Activated CD8-positive, alpha-beta memory T cell treated with anti-CD3 and anti-CD28 coated beads, Interleukin-2, amount 50 U/mL, for 48 hours (primary cell): ENCODE measurements around the gene RASGRP2.
"Not testable (repeated sequence)": the region's sequence is repeated elsewhere in the genome, so short reads cannot be mapped to it uniquely, and the experiment has no call there.

Source experiments
- DNase-seq: peaks from one replicate; pipeline ENCODE4 v3.0.0-alpha.2; 2020

Gene RASGRP2

DNA sequence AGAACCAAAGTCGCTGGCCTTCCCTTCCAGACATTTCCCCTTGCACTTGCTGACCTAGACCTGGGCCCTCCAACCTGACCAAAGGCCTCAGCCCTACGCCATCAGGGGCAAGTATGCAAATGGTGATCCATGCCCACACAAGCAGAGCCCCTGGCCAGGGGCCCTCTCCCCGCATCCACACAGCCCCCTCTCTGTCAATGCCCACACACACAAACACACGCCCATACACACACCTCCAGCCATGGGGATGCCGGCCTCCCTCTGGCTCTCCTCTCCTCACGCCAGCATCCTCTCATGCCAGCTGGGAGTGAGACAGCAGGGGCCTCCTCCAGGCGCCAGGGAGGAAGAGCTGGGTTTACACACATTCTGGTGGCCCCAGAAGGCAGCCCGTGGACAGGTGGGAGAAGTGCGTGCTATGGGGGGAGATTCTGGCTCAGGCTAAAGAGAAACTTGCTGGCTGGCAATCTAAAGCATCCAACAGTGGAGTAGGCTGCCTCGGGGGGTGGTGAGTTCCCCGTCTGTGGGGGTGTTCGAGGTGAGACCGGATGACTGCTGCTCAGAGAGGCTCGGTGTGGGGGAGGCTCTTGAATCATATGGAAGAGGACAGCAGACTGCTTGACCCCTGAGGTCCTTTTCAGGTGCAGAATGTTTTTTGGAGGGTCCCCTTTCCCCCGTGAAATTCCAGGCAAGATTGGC, 25.7 kb downstream of the RASGRP2 start:
- DNase-seq = no peak

DNA sequence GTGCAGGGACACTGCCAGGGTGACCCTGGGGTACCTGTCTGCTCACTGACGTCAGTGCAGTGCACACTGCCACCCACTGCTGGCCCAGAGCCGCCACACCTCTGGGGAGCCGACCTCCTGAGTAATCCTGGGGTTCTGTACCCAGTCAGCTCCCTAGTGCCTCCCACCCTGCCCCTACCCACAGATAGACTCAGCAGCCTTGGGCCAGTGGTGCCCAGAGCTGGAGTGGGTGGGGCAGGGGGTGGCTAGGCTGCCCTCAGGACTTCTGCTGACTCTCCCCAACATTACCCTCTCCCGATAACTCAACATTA, 26.7 kb downstream of the RASGRP2 start:
- no peak for DNase-seq

DNA sequence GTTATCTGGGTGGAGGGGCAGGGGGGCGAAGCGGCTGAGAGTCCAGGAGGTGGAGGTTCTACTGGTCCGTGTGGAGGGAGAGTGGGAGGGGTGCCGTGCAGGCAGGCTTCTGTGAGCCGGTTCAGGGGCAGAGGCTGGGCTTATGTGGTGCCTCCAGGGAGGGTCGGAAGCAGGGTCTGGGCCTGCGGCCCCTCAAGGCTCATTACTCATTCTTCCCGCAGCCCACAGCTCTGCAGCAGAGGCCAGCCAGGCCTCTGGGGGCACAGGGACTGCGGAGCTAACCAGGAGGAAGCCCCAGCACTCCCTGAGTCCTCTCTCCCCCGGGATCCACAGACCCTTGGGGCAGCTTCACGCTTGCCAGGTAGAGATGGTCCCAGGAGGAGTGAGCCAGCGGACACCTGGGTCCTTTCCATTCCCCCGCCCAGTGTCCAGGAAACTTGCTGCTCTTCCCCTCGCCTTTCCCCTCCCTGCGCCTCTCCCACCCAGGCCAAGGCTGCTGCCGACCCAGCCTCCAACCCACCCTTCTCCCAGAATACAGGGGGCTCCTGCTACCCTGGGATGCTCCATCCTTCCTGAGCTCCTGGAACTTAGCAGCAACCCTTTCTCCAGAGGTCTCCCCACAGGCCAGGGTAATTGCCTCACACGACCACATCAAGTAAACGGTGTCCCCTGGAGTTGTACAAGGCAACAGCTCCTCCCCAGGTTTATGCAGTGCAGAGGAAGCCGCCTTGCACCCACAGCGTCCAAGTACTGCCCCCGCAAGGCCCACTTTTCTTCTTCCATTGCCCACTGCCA, 27.3 kb downstream of the RASGRP2 start:
- DNase-seq = no peak

DNA sequence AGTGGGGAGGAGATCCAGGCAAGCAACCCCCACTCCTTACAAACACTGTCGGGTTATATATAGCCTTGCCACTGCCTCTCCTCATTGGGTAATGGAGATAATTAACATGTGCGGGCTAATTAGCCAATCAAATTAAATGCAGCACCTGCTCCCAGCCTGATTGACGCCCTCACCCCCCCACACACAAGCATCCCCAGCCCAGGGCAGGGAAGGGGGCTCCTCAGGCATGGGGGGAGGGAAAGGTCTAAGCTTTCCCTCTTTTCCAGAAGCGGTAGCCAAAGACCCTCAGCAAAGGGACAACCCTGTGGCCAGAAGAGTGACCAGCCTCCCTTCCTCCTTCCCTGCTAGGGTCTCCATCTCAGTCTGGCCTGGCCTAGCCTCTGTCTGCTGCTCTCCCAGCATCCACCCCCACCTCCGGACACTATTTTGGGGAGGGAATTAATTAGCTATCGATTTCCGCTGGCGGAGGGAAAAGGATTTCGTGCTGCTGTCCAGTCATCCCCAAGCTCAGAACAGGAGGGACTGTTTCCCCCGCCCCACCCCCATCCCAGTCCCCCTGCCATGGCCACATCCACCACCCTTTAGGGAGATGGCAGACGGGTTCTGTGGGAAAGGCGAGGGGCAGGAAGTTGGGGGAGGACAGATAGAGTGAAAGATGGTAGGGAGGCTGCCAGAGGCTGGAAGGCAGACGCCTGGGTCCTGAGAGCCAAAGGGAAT, 28.0 kb downstream of the RASGRP2 start:
- no peak for DNase-seq

DNA sequence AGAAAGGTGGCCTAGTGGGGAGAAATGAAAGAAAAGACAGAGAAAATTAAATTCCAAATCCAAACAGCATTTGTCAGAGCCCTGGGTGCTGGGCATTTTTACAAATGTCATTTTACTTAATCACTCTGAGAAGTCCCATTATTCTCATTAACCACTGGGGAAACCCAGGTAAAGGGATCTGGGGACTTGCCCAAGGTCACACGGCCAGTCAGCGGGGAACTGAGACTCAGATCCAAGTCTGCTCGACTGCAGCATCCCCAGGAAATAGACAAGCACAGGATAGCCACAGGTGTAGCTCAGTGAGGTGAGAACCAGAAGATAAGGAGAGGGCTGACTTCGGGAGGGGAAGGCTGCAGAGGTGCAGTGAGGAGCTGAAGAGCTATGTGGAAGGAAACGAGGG, 28.8 kb downstream of the RASGRP2 start:
- DNase-seq = no peak

DNA sequence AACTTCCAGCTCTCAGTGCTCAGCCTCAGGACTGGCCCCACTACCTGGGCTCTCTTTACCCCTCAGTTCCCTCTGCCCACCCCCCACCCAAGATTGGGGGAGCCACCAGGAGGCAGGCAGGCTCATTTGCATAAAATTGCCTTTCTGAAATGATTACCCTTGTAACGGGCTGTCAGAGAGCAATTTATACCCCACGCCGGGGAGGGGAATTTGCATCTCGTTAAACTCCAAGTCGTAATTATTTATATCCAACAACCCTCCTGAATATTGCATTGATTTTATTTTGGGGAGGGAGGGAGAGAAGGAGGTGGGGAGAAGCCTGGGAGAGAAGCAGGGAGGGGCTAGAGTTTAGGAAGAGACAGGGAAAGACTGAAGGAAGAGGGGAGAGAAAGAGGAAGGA, 29.3 kb downstream of the RASGRP2 start:
- DNase-seq = no peak

DNA sequence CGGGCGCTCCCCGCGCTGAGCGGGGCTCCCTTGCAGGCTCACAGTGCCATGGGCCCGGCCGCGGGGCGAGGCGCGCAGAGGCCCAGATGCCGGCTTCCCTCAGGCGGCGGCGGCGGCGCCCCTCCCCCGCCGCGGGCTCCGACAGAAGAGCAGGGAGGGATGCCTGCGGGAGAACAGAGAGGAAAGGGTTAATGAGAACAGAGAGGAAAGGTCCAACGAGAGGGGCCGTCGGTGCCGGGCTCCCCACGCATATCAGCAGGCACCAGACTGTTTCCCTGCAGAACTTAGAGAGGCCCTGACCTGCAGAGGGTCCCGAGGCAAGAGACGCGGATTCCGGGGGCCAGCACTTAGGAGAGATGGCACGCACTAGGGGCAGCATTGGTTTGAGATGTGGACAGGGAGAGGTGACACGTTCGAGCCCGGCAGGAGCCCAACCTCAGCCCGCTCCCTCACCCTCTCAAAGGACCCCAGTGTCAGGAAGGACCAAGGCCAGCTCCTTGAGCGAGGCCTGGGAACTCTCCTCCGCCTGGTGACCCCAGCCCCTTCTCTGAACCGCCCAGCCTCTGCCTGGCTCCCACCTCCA, 30.1 kb downstream of the RASGRP2 start:
- no peak for DNase-seq

DNA sequence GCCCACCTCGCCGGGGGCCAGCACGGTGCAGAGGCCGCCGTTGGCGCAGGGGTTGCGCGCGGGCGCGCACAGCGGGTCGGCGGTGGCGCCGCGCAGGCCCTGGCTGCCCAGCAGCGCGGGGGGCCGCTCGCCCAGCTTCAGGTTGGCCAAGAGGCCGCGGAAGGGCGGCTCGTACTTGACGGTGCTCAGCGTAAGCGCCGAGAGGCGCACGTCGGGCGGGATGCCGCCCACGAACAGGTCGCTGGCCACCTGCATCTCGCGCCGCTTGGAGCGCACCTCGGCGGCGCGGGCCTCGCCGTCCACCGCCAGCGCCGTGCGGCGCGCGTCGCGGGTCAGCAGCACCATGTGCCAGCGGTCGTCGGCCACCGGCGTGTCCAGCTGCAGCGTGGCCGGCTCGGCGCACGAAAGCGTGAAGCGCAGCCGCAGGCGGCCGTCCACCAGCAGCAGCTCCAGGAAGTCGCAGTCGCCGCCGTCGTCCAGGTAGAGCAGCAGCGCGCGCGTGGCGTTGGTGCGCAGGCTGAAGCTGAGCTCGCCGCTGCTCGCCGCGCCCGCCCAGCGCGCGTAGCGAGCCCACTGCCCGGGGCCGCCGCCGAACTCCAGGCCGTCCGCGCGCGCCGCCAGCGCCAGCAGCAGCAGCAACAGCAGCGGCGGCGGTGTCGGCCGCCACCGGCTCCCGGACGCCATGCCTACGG, 30.8 kb downstream of the RASGRP2 start:
- DNase-seq = no peak

DNA sequence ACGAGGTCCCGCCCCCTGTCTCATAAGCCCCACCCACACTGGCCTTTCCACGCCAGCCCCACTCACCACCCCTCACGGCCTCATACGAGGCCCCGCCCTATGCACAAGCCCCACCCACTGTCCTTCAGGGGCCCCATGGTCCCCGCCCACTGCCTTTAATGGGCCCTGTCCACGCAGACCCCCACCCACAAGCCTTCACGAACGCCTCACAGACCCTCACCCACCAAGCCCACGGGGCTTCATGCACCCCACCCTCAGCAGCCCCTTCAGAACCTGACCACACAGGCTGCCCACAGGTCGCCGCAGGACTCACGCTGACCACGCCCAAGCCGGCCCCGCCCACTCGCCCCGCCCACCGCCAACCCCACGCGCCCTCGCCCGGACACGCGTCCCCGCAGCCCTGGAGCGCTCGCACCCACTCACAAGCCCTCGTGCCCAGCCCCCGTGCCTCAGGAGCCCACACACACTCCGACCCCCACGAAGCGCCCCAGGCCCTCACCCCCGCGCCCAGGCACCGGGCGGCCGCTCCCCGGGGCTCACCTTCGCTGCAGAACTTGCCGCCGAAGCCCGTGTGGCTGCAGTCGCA, 31.4 kb downstream of the RASGRP2 start:
- DNase-seq = no peak

DNA sequence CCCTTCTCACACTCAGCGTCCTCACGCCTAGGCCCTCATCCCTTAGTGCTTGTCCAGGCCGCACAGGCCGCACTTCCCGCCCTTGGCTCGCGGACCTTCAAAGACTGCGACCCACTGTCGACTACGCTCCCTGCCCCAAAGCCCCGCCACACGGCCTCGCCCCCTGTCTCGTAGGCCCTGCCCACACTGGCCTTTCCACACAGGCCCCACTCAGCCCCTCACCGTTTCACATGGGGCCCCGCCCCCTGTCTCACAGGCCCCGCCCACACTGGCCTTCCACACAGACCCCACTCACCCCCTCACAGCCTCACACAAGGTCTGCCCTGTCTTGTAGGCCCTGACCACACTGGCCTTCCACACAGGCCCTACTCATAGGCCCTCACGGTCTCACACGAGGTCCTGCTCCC, 32.0 kb downstream of the RASGRP2 start:
- DNase-seq = no peak

DNA sequence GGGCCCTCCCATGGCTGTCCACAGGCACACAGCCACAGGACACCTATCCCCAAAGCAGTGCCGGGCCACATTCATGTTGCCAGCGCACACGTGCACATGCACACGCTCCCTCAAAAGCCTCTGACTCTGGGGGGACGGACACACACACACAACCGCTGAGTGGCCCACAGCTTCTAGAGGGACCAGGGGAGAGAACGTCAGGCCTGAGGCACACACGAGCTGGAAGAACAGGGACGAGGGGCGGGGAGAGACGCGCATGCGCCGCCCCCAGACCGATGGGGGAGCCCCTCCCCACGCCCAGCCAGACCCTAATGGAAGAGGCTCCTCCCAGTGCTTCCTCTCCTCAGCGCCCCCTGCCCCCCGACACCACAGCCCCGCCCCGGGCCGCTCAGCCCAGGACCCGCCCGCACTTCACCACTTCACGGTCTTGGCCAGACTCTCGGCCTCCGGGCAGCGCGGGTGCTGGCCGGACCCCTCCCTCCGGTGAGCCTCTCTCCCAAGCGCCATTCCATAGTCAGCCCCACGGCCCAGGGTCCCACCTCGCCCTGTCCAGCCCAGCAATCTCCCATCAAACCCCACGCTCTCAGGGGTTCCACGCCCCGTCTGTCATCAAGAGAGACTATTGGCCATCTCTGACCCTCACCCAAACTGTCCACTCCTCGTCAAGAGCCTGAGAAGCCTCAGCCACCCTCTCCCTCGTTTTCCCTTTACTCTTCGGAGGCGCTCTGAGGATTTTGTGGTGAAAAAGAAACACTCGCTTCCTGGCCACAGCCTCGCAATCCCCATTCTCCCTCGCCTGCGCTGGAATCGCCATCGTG, 32.6 kb downstream of the RASGRP2 start:
- DNase-seq = no peak

DNA sequence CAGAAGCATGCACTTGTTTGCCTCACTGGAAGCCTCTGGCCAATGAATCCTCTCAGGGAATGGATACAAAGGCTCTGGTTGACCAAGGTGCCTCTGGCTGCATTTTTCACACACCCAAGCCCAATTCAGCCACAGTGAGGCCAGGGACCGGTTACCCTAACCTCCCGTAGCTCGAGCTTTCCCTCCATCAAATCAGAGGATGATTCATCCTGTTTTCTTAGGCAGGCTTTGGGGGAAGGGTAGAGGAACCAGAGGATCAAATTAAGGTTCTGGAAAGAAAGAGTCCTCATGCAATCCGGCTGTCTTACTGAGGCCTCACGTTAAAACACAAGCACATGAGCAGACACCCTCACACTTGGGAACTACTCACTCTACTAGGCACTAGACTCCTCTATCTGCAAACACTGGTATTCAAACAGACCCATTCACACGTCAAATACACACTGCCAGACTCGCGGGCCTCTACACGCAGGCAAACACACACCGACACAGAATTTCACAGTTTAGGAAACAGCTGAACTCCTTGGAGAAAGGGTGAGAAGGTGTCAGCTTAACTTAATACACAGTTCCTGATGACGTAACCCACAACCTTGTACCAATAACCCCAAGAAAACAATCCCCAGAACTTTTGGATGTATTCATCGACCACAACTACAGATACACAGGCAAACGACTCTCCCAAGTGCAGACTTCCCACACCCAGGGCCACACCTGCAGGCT, 33.4 kb downstream of the RASGRP2 start:
- no peak for DNase-seq

DNA sequence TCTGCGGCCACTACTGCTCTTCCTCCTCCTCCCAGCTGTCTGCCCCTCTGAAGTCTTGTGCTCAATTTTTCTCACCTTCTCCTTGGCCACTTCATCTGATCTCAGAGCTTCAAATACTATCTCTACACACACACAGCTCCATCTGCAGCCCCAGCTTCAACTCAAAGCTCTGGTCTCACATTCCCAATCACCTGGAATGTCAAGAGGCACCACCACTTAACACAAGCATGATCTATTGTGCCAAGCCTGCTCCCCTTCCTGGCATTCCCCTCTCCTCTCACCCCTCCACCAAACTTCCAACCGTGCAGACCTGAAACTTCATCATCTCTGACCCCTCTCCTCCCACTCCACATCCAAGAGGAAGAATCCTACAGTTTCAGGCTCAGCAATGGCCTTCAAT, 38.4 kb downstream of the RASGRP2 start:
- DNase-seq = no peak

DNA sequence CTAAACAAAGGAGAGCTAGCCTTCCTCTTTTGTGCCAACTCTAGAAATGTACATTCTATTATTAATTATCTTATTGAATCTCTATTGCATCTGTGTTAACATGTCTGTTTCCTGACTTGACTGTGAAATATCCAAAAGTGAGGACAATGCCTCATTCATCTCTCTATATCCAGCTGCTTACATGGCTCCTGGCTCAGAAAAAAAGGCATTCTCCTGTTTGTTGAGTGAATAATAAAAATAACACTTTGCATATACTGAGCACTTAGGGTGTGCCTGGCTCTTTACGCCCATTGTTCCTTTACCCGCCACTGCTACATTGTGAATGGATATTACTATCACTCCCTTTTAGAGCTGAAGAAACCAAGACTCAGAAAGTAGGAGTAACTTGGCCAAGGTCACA, 40.9 kb downstream of the RASGRP2 start:
- no peak for DNase-seq

DNA sequence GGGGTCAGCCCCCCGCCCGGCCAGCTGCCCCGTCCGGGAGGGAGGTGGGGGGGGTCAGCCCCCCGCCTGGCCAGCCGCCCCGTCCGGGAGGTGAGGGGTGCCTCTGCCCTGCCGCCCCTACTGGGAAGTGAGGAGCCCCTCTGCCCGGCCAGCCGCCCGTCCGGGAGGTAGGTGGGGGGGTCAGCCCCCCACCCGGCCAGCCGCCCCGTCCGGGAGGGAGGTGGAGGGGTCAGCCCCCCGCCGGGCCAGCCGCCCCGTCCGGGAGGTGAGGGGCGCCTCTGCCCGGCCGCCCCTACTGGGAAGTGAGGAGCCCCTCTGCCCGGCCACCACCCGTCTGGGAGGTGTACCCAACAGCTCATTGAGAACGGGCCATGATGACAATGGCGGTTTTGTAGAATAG, 42.0 kb downstream of the RASGRP2 start:
- DNase-seq = not testable (repeated sequence)

DNA sequence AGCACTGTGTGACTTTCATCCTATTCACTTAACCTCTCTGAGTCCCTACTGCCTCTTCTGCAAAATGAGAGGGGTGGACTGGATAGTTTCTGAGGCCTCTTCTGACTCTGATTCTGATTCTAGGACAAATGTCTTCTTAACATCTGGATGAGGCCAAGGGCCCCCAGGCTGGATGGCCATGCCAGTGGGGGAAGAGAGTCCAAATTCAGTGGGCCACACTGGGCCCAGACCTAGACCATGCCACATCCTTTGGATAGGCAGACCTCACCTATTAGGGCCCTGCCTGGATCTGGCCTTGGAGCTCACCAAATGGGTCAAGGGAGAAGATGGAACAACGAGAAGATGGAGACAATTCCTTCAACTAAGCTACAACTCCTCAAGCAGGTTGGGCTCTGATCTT, 45.5 kb downstream of the RASGRP2 start:
- DNase-seq = no peak

DNA sequence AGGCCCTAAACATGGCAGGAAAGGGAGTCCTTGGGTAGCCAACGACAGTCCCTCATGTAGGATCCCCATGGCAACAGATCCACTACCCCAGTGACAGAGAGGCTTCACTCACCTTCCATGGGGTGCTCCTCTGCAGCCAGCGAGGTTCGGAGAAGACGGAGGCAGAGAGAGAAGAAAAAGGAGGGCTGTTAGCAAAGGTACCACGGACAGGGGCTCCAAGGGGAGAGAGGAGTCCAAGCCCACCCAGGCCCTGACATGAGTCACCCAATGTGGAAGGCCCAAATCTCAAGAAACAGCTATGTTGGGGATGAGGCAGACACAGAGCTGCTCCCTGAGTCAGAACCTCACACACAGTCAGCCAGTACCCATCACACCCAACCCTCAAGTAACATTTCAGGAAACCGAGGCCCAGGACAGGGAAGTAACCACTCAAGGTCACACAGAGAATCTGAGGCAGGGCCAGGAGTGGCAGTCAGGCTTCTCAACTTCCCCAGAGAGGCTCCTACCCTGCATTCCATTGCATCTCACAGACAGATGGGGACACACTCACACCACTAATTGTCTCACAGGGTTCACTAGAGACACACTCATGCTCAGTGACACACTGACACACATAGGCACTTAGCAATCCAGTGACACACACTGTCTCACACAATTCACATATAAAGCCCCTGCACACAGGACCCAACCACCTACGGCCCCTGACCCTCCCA, 46.1 kb downstream of the RASGRP2 start:
- no peak for DNase-seq

DNA sequence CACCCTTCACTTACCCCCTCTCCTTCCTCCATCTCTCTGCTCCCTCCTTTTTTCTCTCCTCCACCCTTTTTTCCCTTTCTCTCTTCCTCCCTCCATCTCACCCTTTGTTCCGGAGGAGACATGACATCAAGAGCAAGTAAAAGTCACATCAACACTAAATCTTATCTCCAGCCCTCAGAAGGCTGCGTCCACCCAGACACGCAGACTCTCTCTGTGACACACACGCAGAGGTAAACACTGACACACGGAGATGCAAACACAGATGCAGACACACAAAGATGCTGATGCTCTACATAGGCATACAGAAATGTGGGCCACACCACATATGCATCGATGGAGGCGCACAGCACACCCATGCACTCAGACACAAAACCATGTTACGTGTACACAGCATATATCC, 47.9 kb downstream of the RASGRP2 start:
- DNase-seq = no peak

DNA sequence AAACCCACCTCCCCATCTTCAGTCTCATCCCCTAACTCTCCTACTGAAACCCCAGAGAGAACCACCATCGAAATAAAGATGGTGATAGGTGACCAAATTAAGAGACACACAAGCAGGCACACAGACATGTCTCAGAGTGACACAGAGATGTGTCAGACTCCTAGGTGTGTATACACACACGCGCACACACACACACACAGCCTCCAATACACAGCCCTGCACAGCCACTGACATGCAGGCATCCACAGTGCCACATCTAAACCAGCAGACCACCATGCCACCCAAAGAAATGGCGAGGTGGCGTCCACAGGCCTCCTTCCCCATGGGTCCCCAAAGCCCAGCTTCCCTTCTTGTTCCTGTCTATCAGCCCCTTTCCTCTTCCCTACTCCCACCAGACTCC, 48.4 kb downstream of the RASGRP2 start:
- no peak for DNase-seq

DNA sequence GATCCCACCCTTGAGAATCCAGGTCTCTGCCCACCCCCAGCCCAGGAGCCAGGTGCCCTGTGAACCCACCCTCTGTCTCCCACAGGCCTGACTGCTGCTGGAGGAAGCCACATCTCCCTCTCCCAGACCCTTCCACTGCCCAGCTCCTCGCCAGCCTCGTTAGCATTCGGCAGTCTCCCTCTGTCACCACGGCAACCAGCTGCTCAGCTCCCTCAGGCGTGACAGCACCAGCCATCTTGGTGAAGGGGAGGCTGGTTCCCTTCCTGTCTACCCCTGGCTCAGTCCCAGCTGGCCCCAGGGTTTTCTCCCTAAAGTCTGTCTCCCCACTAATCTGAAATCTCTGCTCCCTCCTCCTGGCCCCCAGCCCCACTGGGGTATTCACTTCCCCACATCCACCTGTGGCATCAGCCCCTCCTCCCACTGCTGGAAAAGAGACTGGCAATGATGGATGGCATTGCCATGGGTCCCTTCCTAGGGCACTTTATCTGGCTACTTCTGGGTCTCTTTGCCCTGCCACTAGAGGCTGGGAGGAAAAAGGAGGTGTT, 49.0 kb downstream of the RASGRP2 start:
- DNase-seq = no peak
